ENCODE results near the gene ACO2.
A peak's percentile ranks its signal among the peaks of the same experiment; 100 is the strongest.

Gene ACO2

GRCh38 chr22:41573677-41574076 lies 104.8 kb downstream of the ACO2 start:
- DNase-seq = no peak

- no peak for DNase-seq
Observed at GRCh38 chr22:41574847-41575381, 106.0 kb downstream of the ACO2 start.

- no peak for DNase-seq
Observed at GRCh38 chr22:41575533-41575932, 106.6 kb downstream of the ACO2 start.

- peak in 1 of 2 experiments; percentile 68 for DNase-seq
Observed at GRCh38 chr22:41576877-41577276, 108.0 kb downstream of the ACO2 start.

GRCh38 chr22:41578114-41578513 lies 109.2 kb downstream of the ACO2 start:
- DNase-seq = no peak
